ENCODE results near the gene ODC1.

GRCh38 chr2:10466801-10467200, 18.7 kb upstream of the ODC1 start:
- no peak for TF ChIP-seq SUZ12 (IDR thresholded peaks at IDR 0.05)
- TF ChIP-seq FOXK2 (IDR thresholded peaks at IDR 0.05) = no peak
- TF ChIP-seq HDGF (IDR thresholded peaks at IDR 0.05; ENCODE audit: borderline replicate concordance) = no peak
- TF ChIP-seq FOXM1 (IDR thresholded peaks at IDR 0.05; ENCODE audit: borderline replicate concordance) = no peak
- TF ChIP-seq ZNF384 (IDR thresholded peaks at IDR 0.05) = no peak

Measured in HEK293T (cell line).